Eye (tissue), 1 donor: ENCODE measurements around the gene LRRC3B.

Source experiments
- DNase-seq: peaks from one replicate; pipeline ENCODE4 v3.0.0-alpha.2; 2015

The LRRC3B gene

GRCh38 chr3:26631390-26631738 is 8.8 kb downstream of the LRRC3B start:
- DNase-seq: no peak

DNA sequence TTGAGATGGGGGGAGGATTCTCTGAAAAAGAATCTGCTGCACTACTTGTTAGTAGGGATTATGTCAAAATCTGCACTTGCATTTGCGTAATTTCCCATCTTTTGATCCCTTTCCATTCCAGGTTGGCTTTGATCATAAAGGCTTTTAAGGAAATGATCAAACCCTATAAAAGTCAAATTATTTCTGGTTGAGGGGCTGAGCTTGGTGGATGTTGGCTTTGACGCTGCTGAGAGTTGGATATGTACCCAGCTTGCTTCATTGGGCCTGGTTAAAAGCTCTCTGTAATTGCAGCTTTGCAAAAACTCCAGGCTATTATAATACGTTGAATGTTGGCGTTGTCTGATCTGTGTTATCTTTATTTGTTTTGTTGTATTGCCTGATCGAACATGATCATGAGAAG is 12.0 kb downstream of the LRRC3B start:
- peak; percentile 43 for DNase-seq

DNA sequence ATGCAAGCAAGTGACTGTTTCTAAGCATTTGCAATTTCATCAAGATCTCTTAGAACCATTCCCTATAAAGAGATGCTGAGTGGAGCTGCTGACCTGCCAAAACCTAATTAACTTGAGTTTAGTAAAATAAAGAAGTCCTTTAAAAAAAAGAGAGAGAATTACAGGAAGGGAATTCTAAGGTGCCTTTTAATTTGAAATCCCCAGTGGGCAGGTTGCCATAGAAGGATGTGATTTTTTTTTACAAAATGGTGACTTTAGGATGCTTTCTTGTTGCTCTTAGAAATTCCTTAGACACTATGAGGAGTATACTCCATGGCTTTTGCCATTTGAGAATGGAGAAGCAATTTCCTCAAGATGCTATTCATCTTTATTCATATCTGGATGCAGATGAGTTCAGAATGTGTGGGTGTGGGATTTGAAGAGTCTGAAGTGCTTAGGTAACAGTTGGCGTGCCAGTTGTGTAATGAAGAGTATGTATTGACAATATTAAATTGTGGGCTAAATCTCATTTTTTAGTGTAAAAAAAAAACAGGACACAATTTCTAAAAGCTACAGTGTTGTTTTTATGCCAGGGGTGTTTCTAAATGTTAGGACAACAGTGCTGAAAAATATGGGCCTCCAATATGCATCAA is 13.6 kb downstream of the LRRC3B start:
- no peak for DNase-seq

GRCh38 chr3:26637698-26638097 is 15.1 kb downstream of the LRRC3B start:
- no peak for DNase-seq

DNA sequence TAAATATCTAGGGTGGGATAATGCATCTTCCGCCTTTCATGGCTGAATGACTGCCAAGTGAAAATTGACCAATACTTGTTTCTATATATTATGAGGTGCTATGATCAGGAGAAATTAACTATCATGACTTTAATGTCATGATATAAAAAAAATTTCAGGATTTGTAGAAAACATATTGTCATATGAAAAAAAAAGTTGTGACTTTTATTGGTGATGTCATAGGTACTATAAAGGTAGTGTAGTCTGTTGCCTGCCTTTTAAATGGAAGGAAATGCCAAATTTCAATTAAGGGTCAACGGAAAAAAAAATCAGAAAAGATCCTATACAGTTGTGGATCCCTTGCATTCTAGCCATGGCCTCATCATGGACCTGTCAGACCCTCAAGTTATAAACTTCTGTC is 15.5 kb downstream of the LRRC3B start:
- no peak for DNase-seq

- DNase-seq: no peak
Observed at GRCh38 chr3:26639339-26639738, 16.8 kb downstream of the LRRC3B start.

GRCh38 chr3:26647078-26647477 is 24.5 kb downstream of the LRRC3B start:
- DNase-seq: no peak

GRCh38 chr3:26648461-26648860 is 25.9 kb downstream of the LRRC3B start:
- no peak for DNase-seq

DNA sequence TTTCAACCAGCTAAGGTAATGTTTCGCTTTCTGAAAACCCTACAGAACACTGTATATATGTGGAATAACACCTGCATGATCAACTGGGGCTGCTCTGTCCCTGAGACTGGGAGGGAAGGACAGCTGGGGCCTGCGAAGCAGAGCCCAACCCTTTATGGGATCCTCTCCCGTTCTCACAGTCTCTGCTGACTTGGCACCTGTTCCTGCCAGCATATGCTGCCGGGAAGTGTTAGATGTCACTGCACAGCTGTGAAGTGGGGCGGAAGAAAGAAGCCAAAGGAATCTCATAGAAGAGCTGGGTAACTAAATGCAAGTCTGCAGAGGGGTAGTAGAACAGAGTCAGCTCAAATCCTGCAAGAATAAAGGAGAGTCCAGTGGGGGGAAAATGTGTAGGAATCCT is 29.6 kb downstream of the LRRC3B start:
- DNase-seq: peak; percentile 81

- peak; percentile 24 for DNase-seq
Observed at GRCh38 chr3:26653811-26654425, 31.3 kb downstream of the LRRC3B start.

- DNase-seq: no peak
Observed at GRCh38 chr3:26655231-26655630, 32.7 kb downstream of the LRRC3B start.

- no peak for DNase-seq
Observed at GRCh38 chr3:26657348-26657976, 34.9 kb downstream of the LRRC3B start.

- DNase-seq: no peak
Observed at GRCh38 chr3:26668171-26668570, 45.6 kb downstream of the LRRC3B start.

DNA sequence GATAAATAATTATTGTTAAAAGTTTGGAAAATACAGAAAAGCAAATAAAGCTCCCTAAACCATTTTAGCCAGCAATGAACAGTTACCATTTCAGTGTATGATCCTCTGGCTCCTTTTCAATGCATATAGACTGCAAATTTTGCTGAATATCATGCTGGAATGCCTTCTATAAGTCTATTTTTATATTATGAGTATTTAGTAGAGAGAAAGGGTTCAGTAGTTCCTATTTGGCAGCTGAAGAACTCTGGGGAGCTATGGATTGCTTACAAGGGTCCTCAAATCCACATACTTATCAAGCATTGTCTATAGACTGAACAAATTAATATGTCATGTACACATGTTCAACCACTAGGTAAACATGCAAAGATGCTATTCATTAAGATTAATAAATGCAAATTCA is 46.1 kb downstream of the LRRC3B start:
- DNase-seq: no peak

- DNase-seq: no peak
Observed at GRCh38 chr3:26675336-26675735, 52.8 kb downstream of the LRRC3B start.

- DNase-seq: no peak
Observed at GRCh38 chr3:26681632-26682031, 59.1 kb downstream of the LRRC3B start.

GRCh38 chr3:26682406-26682805 is 59.8 kb downstream of the LRRC3B start:
- no peak for DNase-seq

GRCh38 chr3:26683902-26684301 is 61.3 kb downstream of the LRRC3B start:
- DNase-seq: peak; percentile 19

GRCh38 chr3:26687466-26687865 is 64.9 kb downstream of the LRRC3B start:
- DNase-seq: no peak

- no peak for DNase-seq
Observed at GRCh38 chr3:26699553-26699952, 77.0 kb downstream of the LRRC3B start.

DNA sequence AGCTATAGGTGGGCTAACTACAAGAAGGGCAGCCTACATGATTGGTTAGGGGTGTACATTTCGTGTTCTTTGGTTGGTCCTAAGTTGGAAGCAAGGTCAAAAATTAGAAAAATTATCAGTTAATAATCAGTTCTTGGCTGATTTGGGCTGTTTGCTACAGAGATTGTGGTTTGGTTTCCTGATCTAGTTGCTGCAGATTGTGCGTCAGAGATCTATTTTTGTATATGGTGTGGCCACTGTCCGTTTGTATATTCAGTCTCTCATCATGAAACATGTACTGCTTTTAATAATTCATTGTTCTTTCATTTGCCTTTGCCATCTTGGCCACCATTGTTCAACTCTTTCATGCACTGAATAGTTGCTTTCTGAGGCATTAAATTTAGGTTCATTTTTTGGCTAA is 80.9 kb downstream of the LRRC3B start:
- DNase-seq: no peak

DNA sequence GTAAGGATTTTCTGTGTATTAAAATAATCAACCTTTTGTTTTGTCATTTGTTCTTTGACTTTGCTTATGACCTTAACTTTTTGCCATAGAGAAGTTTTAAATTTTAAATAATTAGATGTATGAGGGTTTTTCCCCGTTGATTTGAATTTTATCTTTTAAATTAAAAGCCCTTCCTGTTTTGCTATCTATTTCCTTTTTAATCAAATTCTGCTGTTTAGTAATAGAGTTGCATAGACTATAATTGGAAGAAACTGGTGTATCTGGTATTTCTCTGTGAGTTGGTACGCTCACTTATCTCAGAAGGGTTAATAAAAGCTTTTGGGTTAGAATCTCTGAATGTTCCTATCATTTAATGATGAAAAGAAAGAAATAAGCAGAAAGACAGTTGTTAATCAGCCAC is 82.2 kb downstream of the LRRC3B start:
- DNase-seq: no peak

- no peak for DNase-seq
Observed at GRCh38 chr3:26708501-26708900, 85.9 kb downstream of the LRRC3B start.

DNA sequence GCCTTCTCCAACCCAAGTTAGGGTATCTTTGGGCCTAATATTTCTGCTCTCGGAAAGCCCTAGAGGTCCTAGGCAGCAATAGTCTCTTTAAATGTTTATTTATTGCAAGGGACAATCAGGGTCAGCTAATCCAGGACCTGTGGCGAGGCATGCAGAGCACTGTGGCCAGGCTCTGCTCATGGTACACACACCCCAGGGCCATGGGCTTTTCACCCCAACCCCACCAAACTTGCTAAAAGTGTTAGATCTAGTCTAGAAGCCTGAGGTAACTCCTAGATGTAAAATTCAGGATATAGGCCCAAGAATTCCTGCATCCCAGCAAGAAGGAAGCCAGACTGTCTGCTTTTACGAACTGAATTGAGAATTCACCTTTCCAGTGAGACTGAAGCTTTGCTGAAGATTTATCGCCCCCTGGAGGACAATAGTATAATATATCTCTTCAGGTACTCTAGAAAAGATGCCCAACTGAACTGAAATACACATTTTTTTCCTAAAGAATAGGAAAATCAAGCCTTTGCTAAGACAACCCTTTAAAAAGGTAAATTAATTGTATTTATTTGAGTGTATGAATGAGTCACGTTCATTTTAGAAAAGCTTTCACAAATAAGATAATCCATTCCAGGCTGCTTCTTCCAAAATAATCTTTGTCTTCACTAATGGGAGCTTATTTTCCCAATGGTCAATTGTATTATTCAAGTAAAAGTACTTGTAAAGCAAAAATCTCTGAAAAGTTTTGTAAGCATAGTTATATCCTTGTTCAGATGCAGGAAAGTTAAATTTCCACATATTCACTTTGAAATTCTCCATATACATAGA is 89.8 kb downstream of the LRRC3B start:
- peak; percentile 89 for DNase-seq
